ENCODE data around the gene MIEF1.

The MIEF1 gene

DNA sequence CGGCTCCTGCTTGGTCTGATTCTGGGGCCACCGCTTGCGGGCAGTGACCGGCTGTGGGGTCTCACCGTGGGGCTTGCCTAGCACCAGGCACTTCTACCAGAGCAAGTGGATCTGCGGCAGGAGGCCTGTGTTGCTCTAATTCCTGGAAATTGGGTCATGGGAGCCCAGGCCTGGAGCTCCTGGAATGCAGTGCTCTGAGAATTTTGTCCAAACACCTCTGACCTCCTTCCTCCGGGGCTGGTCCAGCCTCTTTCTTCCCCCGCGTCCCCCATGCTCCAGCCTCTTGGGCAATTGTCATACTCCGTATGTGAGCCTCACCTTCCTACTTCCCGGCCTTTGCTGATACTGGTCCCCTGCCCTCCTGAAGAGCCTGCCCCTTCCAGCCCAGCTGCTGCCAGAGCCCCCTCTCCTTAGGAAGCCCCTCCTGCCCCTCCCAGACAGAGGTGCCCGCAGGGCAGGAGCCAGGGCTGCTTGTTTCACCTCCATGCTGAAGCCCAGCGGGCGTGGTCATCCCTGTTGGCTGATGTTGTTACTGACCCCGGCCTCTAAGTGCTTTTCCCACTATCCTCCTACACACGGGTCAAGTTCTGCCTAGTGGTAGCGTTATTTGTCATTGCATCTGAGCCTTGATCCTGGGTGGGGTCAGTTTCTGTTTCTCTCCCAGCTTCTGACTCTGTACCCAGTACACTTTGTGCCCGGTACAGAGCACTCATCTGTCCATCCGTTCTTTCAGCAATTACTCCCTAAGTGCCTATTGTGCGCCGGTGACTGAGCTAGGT is 35.7 kb upstream of the MIEF1 start:
- no peak overlapping the region for H3K4me3 ChIP-seq (ENCODE audit: low read length)
- TF ChIP-seq ZNF274 (IDR thresholded peaks at IDR 0.05; ENCODE audit: low read depth, low read length), result no peak

DNA sequence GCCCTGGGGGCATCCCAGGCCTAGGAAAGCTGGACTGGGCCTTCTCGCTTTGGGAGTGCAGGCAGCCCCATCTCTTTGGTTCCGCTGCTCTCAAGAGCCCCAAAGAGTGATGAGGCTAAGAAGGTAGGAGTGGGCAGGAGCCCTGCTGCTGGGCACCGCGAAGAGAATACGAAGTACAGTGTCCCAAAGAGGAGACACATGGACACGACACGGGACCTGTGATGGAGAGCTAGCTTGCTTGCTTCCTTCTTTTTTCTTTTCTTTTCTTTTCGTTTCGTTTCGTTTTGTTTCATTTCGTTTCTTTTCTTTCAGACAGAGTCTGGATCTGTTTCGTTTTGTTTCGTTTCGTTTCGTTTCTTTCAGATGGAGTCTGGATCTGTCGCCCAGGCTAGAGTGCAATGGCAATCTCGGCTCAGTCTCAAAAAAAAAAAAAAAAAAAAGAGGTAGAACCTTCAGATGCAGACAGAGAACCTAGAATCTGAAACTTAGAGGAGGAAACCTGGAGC is 34.6 kb upstream of the MIEF1 start:
- no peak overlapping the region for H3K4me3 ChIP-seq (ENCODE audit: low read length)
- no peak for TF ChIP-seq ZNF274 (IDR thresholded peaks at IDR 0.05; ENCODE audit: low read depth, low read length)

DNA sequence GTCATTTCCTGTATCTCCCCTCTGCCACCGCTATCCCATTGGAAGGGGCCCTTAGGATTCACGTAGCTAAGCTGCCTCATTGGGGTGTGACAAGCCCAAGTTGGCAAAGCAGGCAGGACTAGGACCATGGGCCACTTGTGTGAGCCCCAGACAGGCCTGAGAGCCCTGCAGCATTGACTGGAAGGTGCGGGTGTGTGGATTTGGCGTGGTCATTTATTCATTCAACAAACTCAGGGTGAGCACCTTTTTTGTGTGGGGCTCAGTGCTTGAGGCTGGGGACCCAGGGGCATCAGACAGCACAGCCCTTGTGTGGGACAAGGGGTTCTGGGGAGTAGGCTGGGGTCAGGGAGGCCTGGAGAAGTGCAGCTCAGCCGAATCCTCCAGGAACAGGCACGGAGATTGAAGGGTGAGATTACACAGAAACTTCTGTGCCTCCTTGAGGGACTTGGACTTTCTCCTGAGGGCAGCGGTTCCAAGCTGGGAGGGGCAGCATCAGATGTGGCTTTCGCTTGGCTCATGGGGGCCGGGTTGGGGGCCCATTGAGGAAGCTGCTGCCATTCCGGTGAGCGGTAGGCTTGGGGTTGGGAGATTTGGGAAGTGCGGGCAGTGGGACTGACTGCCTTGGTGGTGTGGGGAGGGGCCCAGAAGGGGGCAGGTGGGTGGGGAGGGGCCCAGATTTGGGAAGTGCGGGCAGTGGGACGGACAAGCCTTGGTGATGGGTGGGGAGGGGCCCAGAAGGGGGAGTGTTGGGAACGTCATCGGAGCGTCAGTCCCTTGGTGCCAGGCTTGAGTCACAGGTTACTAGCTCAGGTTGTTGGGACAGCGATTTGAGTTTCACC is 33.4 kb upstream of the MIEF1 start:
- TF ChIP-seq ZNF274 (IDR thresholded peaks at IDR 0.05; ENCODE audit: low read depth, low read length), result no peak
- no peak overlapping the region for H3K4me3 ChIP-seq (ENCODE audit: low read length)

DNA sequence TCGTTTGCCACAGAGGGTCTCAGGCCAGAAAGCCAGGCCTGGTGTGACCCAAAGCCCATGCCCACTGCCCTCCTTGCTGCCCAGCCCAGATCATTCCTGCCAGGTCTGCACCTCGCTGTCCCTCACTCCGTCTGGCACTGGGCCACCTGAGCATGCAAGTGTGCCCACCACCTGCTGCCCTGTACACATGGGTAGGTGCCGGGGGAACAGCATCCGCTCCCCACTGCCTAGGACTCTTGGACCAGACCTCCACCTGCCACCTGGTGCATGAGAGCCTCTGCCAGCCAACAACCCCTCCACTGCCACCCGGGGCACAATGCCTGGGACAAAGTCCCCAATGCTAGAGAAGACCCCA is 32.8 kb upstream of the MIEF1 start:
- no peak for TF ChIP-seq ZNF274 (IDR thresholded peaks at IDR 0.05; ENCODE audit: low read depth, low read length)
- no peak overlapping the region for H3K4me3 ChIP-seq (ENCODE audit: low read length)

DNA sequence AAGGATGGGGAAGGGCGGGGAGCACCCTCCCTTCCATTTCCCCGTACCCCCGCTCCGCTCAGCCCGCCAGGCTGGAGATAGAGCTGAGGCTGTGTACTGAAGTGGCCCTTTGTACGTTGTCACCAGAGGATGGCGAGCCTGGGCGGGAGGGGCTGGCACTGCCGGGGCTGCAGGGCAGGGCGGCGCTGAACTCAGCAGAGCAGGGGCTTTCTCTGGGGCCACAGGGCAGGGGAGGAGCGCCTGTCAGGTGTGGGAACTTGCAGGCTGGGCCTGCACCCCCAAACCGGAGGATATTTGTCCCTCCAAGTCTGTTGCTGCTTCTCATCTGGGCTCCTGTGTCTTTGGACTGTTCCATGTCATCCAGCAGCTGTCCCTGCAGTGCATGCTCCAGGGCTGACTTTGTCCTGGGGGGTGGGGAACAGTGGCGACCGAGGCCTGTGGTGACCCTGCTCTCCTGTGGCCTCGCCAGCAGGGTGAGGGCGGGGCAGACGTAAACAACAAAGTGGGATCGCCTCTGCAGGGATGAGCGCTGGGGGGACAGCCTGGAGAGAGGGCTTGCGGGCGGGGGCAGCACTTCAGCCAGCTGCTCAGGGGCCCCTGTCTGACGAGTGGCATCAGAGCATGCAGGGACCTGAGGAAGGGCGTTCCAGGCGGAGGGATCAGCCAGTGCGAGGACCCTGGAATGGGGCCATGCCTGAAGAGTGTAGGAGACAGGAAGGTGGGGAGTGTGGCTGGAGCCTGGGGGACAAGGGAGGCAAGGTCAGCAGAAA is 32.2 kb upstream of the MIEF1 start:
- no peak for TF ChIP-seq ZNF274 (IDR thresholded peaks at IDR 0.05; ENCODE audit: low read depth, low read length)
- no peak overlapping the region; the same call in 1 of the 2 replicates for H3K4me3 ChIP-seq (ENCODE audit: low read length)

DNA sequence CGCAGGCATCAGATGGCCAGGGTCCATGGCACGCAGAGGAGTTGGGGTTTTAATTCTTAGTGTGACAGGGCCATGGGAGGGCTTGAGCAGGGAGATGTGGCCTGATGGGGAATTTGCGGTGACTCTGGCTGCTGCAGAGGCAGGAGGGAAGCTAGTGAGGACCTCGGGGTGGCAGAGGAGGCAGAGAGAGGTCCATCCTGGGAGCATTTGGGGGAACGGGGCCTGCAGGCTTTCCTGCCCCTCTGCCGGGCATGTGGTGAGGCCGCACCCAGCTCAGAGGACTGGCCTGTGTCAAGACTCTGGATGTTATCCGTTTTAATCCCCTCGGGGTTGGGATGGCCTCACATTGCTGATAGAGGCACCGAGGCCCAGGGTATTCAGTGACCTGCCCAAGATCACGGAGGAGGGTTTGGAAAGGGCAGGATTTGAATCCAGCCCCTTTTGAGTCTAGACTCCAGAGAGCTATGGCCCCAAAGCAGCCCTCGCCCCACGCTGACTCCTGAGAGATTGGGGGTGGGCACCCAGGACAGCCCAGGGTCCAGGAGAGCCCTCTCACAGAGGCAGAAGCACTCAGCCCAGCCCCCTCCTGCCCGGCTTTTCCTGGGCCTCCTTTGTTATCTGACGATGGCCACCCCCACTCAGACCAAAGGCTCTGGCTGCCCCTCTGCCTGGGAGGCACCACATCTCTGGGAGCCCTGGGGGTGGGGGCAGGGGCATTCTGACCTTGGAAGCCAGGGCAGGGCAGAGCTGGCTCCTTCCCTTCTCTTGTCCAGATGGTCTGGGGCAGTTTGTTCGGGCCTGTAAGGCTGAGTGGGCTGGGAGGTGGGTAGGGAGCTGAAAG is 31.4 kb upstream of the MIEF1 start:
- peak overlapping the region; percentile 25; the same call in 1 of the 2 replicates for H3K4me3 ChIP-seq (ENCODE audit: low read length)
- TF ChIP-seq ZNF274 (IDR thresholded peaks at IDR 0.05; ENCODE audit: low read depth, low read length), result no peak

DNA sequence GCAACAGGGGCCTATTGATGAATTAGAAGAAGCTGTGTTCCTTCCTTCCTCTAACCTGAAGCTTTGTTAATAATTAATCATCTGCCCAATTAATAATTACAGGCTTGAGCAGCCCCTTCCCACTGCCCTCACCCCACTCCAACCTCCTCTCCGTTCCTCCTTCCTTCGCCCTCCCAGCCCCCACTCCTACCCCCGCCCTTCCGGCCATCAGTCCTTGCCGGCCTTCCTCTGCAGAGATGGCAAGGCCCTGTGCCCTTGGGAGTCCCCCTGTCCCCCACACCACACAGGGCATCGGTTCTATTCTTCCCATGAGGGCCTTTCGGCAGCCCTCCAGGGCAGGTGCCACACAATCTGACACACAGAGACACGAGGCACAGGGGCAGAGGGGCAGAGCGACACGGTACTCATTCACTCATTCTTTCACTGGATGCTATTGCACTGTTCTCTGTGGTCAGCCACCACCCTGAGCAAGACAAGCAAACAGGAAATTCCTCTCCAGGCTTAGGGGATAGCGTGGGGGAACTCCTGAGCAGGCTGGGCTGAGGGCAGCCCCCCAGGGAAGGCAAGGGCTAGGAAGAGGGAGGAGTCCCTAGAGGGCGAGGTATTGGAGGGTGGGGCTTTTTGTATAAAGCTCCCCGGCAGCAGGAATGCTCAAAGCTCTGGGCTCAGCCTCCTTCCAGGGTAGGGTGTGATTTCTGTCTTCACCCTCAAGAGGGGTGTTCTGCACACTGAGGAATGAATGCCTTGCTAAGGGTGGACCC is 30.5 kb upstream of the MIEF1 start:
- TF ChIP-seq ZNF274 (IDR thresholded peaks at IDR 0.05; ENCODE audit: low read depth, low read length), result no peak
- peak overlapping the region; percentile 25; the same call in 1 of the 2 replicates for H3K4me3 ChIP-seq (ENCODE audit: low read length)

DNA sequence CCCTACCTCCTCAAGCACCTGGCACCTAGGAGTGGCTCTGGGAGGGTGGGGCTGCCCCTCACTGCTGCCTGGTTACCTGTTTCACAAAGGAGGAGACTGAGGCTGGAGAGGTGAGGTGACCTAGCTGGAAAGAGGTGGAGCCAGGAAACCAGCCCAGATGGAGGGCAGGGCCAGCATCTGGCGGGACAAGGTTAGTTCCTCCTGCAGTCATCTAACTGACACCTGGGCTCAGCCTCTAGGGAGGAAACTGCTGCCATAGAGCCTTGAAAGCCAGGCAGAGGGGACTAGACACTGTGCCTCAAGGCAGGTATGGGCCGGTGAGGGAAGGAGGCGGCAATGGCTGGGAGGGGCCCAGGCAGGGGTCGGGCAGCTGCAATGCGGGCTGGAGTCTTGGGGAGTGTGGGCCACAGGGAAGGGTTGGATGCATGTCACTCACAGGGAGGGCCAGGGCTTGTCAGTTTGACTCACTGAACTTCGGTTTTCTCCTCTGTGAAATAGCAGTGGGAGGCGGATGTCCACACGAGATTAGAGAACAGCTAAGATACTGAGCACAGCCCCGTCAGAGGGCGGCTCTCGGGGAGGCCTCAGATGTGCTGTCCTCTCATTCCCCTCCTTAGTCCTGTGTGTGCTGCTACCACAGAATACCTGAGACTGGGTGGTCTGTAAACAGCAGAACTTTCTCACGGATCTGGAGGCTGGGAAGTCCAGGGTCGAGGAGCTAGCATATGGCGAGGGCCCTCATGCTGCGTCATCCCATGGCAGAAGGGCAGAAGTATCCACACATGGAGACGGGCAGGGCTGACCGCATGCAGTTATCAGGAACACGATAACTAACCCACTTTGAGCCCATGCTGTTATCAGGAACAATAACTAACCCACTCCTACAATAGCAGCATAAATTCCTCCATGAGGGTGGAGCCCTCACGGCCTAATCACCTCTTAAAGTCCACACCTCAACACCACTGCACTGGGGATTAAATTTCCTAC is 29.2 kb upstream of the MIEF1 start:
- no peak for TF ChIP-seq ZNF274 (IDR thresholded peaks at IDR 0.05; ENCODE audit: low read depth, low read length)
- no peak overlapping the region for H3K4me3 ChIP-seq (ENCODE audit: low read length)

DNA sequence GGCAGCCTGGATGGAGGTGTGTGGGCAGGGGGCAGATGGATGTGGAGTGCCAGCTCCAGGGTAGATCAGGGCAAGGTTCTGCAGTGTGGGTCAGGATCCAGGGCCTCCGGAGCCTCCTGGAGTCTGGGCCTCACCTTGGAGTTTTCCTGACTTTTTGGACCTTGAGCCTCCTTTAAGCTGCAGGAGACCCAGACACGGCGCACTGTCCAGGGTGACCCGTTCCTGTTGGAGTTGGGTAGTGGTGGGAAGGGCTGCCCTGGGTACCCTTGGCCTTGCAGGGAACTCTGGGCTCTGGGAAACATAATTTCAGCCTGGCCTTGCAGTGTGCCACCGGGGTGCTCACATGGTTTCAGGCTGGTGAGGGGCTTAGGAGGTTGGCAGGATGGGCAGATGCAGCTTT is 28.2 kb upstream of the MIEF1 start:
- no peak for TF ChIP-seq ZNF274 (IDR thresholded peaks at IDR 0.05; ENCODE audit: low read depth, low read length)
- no peak overlapping the region for H3K4me3 ChIP-seq (ENCODE audit: low read length)

DNA sequence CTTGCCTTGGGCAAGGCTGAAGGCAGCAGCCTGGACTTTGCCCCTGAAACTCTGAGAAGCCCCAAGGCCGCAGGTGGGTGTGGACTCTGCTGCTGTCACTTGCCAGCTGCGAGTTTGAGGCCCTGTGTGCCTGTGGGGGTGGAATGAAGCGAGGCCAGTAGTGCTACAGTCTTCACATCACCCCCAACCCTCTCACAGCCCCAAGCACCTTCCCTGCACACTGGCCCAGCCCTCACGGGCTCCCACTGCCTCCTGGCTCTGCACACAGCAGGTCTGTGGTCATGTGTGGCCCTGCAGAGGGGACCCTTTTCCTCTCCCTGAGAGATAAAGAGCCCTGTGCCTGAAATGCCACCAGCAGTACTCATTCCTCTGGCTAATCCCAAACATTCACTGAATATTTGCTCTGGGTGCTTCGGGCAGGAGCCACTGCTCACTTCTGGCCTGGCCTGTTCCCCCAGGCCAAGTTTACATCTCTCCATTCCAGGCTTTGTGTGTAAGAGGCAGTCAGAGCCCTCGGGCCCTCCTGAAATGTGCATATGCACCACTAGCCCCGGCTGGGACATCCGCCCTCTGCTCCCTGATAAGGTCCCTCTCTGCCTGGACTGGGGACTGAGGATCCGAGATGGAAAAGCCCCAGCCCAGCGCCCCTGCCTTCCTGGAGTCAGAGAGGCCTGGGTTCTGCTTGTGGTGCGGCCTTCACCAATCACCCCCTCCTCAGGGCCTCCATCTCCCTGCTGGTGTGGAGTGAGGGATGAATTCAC is 27.6 kb upstream of the MIEF1 start:
- no peak for TF ChIP-seq ZNF274 (IDR thresholded peaks at IDR 0.05; ENCODE audit: low read depth, low read length)
- no peak overlapping the region for H3K4me3 ChIP-seq (ENCODE audit: low read length)

DNA sequence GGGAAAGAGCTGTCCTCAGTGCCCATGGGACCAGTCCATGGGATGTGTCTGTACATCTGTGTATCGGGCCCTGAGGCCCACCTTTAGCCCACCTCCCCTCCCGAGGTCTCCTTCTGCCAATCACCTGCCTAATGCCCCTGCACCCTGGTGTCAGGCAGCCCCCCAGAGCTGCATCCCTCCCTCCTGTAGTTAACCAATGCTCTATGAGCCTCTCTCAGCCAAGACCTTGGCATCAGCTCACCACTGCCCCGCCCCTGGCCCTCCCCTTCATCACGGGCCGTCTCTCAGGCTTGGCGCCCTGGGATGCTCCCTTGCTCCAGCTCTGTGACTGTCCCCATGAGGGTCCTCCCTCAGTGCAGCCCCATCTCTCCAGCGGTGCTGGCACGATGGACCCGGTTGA is 26.8 kb upstream of the MIEF1 start:
- TF ChIP-seq ZNF274 (IDR thresholded peaks at IDR 0.05; ENCODE audit: low read depth, low read length), result no peak
- H3K4me3 ChIP-seq (ENCODE audit: low read length), result no peak overlapping the region
